ENCODE results near the gene NR5A1.
A peak's percentile ranks its signal among the peaks of the same experiment; 100 is the strongest.

The NR5A1 gene

DNA sequence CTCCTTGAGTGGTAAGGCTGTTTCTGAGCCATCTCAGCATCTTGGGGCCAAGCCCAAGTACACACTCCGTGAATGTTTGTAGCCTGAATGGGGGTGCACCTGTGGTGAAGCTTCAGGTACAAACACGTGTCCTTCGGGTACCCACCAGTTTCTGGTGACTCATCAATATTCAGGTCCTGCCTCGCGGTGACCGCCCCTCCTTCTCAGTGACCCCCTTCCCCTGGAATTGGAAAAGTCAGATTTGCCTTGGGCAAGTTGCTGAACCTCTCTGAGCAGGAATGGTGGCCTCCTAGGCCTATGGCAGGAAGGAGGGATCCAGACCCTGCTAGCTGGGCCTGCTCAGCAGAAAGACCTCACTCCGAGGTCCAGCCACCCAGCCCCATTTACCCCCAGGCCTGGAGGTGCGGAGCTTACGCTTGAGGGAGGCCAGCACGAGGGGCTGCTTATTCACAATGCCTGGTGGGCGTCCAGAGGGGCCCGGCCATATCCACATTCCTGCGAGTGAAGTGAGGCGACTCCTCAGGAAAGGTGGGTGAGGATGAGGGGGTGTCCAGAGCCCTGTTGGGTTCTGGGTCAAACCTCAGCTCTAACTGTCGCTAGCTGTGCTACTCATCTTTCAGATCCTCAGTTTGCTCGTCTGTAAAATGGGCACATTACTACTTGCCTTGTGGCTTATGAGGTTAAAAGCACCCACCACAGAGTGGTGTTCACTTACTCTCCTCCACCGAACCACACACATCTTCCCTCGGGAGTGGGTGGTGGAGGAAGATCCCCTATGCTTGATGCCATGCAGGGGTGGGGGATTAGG, 49.9 kb downstream of the NR5A1 start:
- Histone ChIP-seq H3K4me3 (no peak overlapping the region), H3K4me1 (peaks cover 0 to 9% (median 4%) of the 10 kb centered on the region in 4 donors), H3K9me3 (peaks cover 0 to 6% (median 0%) of the 10 kb centered on the region in 3 donors), H3K36me3 (no peaks in the 10 kb centered on the region), H3K27me3 (peaks cover 0 to 41% of the 10 kb centered on the region in 2 donors), H3K27ac (no peak overlapping the region)
- intact Hi-C loops (cut with DNase I; ENCODE audit: low total_unique reads), result no loop called here
- TF ChIP-seq, protein P1, sequence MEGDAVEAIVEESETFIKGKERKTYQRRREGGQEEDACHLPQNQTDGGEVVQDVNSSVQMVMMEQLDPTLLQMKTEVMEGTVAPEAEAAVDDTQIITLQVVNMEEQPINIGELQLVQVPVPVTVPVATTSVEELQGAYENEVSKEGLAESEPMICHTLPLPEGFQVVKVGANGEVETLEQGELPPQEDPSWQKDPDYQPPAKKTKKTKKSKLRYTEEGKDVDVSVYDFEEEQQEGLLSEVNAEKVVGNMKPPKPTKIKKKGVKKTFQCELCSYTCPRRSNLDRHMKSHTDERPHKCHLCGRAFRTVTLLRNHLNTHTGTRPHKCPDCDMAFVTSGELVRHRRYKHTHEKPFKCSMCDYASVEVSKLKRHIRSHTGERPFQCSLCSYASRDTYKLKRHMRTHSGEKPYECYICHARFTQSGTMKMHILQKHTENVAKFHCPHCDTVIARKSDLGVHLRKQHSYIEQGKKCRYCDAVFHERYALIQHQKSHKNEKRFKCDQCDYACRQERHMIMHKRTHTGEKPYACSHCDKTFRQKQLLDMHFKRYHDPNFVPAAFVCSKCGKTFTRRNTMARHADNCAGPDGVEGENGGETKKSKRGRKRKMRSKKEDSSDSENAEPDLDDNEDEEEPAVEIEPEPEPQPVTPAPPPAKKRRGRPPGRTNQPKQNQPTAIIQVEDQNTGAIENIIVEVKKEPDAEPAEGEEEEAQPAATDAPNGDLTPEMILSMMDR (IDR thresholded peaks at IDR 0.05), result no peak
- peak in 1 of 2 donors; percentile 38 for DNase-seq

DNA sequence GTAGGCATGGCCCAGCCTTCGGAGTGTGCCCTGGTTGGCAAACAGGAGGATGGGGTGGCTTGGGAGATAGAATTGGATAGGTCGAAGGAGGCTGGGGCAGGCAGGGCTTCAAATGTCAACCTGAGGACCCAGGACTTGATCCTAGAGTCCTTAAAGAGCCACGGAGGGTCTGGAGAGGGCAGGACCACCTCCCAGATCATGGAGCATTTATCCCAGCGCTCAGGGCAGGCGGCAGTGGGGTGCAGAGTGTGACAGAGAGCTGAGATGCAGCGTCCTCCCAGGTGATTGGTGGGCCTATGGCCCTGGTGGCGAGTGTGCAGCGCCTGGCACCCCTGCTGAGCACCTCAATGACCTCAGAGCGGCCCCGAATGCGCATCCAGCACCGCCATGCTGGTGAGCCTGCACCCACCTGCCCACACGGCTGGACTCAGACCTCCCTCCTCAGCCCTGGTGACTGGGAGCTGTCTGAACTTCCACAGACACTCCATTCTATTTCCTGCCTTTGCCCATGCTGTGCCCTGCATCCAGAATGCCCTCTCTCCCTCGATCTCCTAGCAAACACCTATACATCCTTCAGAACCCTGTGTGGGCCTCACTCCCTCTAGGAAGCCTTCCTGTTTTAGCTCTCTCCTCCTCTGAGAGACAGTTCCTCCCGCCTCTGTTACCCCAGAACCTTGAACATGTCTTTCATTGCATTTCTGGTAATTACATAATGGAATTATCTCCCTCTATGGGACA, 50.7 kb downstream of the NR5A1 start:
- H3K4me3 ChIP-seq, result no peak overlapping the region
- no peaks in the 10 kb centered on the region for H3K9me3 ChIP-seq
- H3K36me3 ChIP-seq, result no peaks in the 10 kb centered on the region
- TF ChIP-seq, protein P1 (IDR thresholded peaks at IDR 0.05), result no peak
- intact Hi-C loops (cut with DNase I; ENCODE audit: low total_unique reads), result no loop called here
- peak in 1 of 2 donors; percentile 56 for DNase-seq
- H3K27ac ChIP-seq, result no peak overlapping the region
- H3K4me1 ChIP-seq, result peaks cover 0 to 9% (median 4%) of the 10 kb centered on the region in 4 donors
- H3K27me3 ChIP-seq, result peaks cover 0 to 48% of the 10 kb centered on the region in 2 donors

DNA sequence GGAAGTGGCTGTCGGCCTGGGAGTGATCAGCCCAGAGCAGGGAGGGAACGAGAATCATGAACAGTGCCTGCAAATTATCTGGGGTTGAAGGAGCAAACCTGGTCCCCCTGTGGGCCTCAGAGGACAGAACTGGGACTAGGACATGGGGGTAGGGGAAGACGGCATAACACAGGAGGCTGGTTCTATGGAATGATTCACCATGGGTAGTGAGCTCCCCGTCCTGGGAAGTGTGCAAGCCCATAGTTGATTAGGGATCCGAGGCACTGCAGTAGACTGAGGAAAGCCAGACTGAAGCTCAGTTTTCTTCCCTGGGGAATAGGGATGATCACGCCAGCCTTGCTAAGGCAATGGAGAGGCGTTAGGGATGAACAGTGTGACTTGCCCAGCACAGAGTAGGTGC, 51.4 kb downstream of the NR5A1 start:
- DNase-seq, result no peak
- TF ChIP-seq, protein P1 (IDR thresholded peaks at IDR 0.05), result no peak
- Histone ChIP-seq H3K4me3 (no peak overlapping the region), H3K9me3 (no peaks in the 10 kb centered on the region), H3K27ac (no peak overlapping the region), H3K4me1 (peaks cover 0 to 9% (median 5%) of the 10 kb centered on the region in 4 donors), H3K27me3 (peaks cover 0 to 55% of the 10 kb centered on the region in 2 donors), H3K36me3 (no peaks in the 10 kb centered on the region)
- intact Hi-C loops (cut with DNase I; ENCODE audit: low total_unique reads), result no loop called here

DNA sequence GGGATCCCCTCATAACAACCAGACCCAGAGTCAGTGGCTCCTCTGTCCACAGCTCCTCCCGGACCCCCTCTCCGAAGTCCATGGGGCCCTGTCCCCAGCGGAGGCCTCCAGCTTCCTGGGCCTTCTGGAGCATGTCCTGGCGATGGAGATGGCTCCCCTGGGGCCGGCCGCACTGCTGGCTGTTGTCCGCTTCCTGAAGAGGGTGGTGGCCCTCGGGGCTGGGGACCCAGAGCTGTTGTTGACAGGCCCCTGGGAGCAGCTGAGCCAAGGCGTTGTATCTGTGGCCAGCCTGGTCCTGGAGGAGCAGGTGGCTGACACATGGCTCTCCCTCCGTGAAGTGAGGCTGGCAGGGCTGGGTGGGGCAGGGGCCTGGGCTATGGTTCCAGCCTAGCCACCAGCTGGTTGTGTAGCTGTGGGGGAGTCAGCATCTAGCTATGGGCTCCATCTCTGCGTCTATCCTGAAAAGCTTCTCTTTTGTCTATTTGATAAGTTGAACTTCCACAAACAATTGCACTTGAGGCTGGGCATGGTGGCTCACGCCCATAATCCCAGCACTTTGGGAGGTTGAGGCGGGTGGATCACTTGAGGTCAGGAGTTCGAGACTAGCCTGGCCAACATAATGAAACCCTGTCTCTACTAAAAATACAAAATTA, 52.3 kb downstream of the NR5A1 start:
- peaks cover 0 to 64% of the 10 kb centered on the region in 2 donors for H3K27me3 ChIP-seq
- no peak overlapping the region for H3K4me3 ChIP-seq
- TF ChIP-seq, protein P1 (IDR thresholded peaks at IDR 0.05), result no peak
- intact Hi-C loops (cut with DNase I; ENCODE audit: low total_unique reads), result no loop called here
- peaks cover 0 to 12% (median 7%) of the 10 kb centered on the region in 4 donors for H3K4me1 ChIP-seq
- H3K27ac ChIP-seq, result no peak overlapping the region
- peak in 1 of 2 donors; percentile 57 for DNase-seq
- no peaks in the 10 kb centered on the region for H3K9me3 ChIP-seq
- H3K36me3 ChIP-seq, result no peaks in the 10 kb centered on the region

DNA sequence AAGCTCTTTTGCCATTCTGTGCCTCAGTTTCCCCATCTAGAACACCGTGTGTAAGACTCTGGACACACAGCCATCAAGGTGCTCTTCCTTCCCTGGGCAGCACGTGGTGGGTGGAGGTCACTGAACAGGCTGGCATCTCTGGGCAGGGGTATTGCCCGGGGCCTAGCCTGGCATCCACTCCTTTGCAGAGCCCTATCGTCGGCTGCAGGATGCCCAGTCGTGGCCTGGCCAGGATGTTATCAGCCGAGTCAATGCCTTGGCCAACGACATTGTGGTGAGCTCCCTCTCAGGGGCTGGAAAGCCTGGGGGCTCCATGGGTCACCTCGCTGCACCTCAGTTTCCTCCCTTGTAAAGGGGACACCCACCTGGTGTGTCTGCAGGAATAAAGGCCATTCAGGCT, 52.9 kb downstream of the NR5A1 start:
- TF ChIP-seq, protein P1 (IDR thresholded peaks at IDR 0.05), result no peak
- peaks cover 0 to 12% (median 7%) of the 10 kb centered on the region in 4 donors for H3K4me1 ChIP-seq
- intact Hi-C loops (cut with DNase I; ENCODE audit: low total_unique reads), result no loop called here

More for the DNA sequence above, 52.9 kb downstream of the NR5A1 start:
- Histone ChIP-seq H3K4me3 (no peak overlapping the region), H3K27ac (no peak overlapping the region), H3K27me3 (peaks cover 0 to 71% of the 10 kb centered on the region in 2 donors), H3K9me3 (no peaks in the 10 kb centered on the region), H3K36me3 (no peaks in the 10 kb centered on the region)
- DNase-seq, result no peak
